ENCODE measurements around the gene PDXK.

Gene PDXK

DNA sequence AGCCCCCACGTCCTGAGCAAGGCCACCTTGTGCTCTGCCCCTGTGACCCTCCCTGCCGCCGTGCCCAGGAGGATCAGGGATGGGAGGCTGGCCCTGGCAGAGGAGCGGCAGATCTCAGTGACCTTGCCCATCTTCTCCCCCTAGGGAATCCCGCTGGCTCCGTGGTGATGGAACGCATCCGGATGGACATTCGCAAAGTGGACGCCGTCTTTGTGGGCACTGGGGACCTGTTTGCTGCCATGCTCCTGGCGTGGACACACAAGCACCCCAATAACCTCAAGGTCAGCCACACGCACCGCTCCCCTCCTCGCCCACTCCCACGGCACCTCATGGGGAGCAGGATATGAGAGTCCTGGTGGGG is 34.5 kb downstream of the PDXK start:
- TF ChIP-seq, protein P1, sequence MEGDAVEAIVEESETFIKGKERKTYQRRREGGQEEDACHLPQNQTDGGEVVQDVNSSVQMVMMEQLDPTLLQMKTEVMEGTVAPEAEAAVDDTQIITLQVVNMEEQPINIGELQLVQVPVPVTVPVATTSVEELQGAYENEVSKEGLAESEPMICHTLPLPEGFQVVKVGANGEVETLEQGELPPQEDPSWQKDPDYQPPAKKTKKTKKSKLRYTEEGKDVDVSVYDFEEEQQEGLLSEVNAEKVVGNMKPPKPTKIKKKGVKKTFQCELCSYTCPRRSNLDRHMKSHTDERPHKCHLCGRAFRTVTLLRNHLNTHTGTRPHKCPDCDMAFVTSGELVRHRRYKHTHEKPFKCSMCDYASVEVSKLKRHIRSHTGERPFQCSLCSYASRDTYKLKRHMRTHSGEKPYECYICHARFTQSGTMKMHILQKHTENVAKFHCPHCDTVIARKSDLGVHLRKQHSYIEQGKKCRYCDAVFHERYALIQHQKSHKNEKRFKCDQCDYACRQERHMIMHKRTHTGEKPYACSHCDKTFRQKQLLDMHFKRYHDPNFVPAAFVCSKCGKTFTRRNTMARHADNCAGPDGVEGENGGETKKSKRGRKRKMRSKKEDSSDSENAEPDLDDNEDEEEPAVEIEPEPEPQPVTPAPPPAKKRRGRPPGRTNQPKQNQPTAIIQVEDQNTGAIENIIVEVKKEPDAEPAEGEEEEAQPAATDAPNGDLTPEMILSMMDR (IDR thresholded peaks at IDR 0.05; ENCODE audit: insufficient read depth, low read depth, low read length, missing control alignments), result no peak
- no peak overlapping the region for H3K4me3 ChIP-seq (ENCODE audit: low read length)
- DNase-seq (ENCODE audit: low read depth), result no peak

DNA sequence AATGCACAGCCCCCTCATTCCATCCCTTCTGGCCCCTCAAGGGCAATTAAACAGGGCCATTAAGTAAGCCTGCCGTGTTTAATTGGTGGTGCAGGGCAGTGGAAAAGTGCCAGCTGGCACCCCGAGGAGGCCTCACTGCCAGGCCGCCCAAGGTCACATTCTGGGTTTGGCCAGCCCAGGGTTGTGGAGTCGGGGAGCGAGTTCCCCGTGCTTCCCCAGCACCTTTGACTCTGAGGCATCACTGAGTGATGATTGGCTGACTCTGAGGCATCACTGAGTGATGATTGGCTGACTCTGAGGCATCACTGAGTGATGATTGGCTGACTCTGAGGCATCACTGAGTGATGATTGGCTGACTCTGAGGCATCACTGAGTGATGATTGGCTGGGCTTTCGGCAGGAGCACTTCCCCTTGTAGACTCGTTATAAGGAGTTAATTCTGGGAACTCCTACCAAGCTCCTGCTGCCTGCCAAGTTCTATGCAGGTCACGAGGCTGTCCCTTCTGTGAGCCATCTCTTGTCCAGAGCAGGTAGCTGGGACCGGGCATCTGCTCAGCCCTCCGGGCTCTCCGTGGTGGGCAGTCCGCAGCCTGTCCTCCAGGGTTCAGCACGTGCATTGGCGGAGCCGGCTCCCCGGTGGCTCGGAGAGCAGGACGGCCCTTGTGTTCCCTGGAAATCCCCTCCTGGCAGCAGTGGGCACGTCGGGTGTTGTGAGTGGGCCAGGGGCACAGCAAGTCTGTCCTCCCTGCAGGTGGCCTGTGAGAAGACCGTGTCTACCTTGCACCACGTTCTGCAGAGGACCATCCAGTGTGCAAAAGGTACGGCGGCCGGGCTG is 36.2 kb downstream of the PDXK start:
- TF ChIP-seq, protein P1 (IDR thresholded peaks at IDR 0.05; ENCODE audit: insufficient read depth, low read depth, low read length, missing control alignments), result no peak
- no peak overlapping the region for H3K4me3 ChIP-seq (ENCODE audit: low read length)
- DNase-seq (ENCODE audit: low read depth), result no peak

DNA sequence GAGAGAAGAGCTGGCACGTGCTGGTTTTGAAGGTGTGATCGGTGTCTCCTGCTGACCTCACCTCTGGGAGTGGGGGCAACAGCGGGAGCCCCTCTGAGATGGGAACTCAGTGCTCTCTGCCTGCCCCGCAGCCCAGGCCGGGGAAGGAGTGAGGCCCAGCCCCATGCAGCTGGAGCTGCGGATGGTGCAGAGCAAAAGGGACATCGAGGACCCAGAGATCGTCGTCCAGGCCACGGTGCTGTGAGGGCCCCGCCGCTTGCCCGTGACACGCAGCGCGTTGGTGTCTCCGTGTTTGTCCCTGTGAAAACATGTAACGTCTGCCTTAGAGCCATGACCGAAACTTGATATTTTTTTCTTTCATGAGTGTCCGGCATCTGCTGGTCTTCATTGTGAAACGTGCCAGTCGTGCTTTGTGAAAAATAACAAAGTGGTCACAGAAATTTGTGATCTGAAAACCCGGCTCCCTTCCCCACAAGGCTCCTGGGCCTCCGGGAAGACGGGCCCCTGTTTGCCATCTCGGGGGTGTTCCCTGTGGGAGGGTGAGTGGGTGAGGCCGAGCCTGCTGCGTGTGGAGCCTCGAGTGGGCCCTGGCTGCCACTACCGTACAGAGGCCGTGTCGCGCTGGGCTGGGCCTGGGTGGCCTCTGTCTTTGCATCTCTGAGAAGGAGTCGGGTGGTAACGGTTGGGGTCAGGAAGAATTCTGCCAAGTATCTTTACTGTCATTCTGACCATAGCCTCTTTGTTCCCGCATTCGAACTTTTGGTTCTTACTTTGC is 37.1 kb downstream of the PDXK start:
- TF ChIP-seq, protein P1 (IDR thresholded peaks at IDR 0.05; ENCODE audit: insufficient read depth, low read depth, low read length, missing control alignments), result no peak

DNA sequence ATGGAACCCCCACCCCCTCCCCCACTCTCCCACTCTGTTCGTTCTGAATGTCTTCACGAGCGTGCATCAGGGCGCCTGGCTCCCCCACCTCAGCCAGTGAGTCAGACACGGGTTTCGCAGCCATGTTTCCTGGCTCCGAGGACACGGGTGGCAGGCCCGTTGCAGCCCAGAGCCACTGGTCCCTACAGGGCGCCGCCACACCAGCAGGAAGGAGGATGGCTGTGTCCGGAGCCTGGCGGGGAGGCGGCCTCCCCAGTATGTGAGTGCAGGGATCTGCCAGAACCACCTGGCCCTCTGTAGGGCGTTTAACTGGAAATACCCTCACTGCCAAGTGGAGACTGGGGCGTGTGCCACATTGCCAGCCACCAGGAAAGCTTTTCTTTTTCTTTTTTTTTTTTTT is 38.7 kb downstream of the PDXK start:
- no peak overlapping the region for H3K4me3 ChIP-seq (ENCODE audit: low read length)
- no peak for DNase-seq (ENCODE audit: low read depth)
- TF ChIP-seq, protein P1 (IDR thresholded peaks at IDR 0.05; ENCODE audit: insufficient read depth, low read depth, low read length, missing control alignments), result no peak

More for the DNA sequence above, 37.1 kb downstream of the PDXK start:
- H3K4me3 ChIP-seq (ENCODE audit: low read length), result no peak overlapping the region
- DNase-seq (ENCODE audit: low read depth), result no peak

DNA sequence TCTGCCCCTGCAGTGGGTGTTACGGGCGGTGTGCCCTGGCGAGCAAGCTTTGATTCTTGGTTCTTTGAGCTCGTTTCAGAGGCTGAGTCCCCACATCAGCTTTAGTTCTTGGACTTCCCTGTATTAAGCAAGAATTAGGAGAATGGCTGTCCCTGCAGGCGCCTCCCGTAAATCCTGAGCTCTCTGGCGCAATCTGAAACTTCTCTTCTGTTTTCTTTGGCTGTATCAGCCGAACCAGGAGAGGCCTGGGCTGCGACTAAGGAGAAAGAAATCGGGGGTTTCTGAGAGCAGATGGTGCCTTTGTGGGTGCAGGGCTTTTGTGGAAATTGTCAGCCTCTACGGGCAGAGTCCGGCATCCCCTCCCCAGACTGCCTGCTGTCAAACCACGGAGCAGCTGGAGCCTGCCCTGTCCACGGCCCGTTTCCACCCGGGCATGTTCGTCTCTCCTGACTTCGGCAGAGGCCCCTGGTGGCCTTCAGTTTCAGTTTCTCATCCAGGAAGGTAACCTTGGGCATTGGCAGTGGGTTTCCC is 39.2 kb downstream of the PDXK start:
- TF ChIP-seq, protein P1 (IDR thresholded peaks at IDR 0.05; ENCODE audit: insufficient read depth, low read depth, low read length, missing control alignments), result no peak
- H3K4me3 ChIP-seq (ENCODE audit: low read length), result no peak overlapping the region
- peak; percentile 51 for DNase-seq (ENCODE audit: low read depth)

DNA sequence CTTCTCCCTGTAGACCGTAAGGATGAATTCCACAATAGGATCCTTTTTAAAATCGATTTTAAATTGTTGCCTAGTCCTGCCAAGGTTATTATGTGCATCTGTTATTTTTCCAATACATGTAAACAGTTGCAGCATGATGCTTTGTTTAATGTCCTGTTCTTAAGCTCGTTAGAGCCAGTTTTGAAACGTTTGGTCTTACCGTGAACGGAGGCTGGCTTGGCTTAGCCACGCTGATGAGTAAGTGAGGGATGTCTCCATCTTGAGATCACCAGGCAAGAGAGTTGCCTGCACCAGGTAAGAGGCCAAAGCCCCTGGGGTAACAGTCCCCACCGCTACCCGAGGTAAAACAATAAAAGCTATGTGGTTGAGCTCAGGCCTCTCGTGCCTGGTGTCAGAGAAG is 39.9 kb downstream of the PDXK start:
- DNase-seq (ENCODE audit: low read depth), result no peak
- H3K4me3 ChIP-seq (ENCODE audit: low read length), result no peak overlapping the region
- TF ChIP-seq, protein P1 (IDR thresholded peaks at IDR 0.05; ENCODE audit: insufficient read depth, low read depth, low read length, missing control alignments), result no peak
